Activated CD4-positive, CD25-positive, alpha-beta regulatory T cell treated with anti-CD3 and anti-CD28 coated beads, Interleukin-2, amount 50 U/mL, for 72 hours (primary cell): ENCODE measurements around the gene KLHL14.

Experiments
- DNase-seq: peaks from one replicate; pipeline ENCODE4 v3.0.0; 2021

The KLHL14 gene

GRCh38 chr18:32629981-32630700 is 142.7 kb downstream of the KLHL14 start:
- no peak for DNase-seq

GRCh38 chr18:32629292-32629691 is 143.5 kb downstream of the KLHL14 start:
- no peak for DNase-seq

GRCh38 chr18:32624182-32624723 is 148.6 kb downstream of the KLHL14 start:
- DNase-seq: no peak

- DNase-seq: no peak
Observed at GRCh38 chr18:32623563-32623962, 149.3 kb downstream of the KLHL14 start.
